Myocyte (in vitro differentiated cells): ENCODE results near the gene ADAMTS3. TPM values are rescaled to one million over a fixed set of nuclear protein-coding genes. Genes with fewer than 3 reads are reported as not detected.

Experiments
- DNase-seq: peaks from one replicate; pipeline ENCODE4 v3.0.0-alpha.2; 2012; ENCODE audit warnings: low read depth
- total RNA-seq: library from RNA; depleted of rRNA; stranded (reverse); fragments of >200 nt; gene quantifications from 2 replicates; pipeline ENCODE4 v1.2.3, GENCODE V29; 2014

Gene ADAMTS3
- total RNA-seq, 1 donor from 2014 or later: not detected

- no peak for DNase-seq
Observed at GRCh38 chr4:72351521-72351920, 217.5 kb downstream of the ADAMTS3 start.

GRCh38 chr4:72348701-72349100 is 220.3 kb downstream of the ADAMTS3 start:
- DNase-seq: no peak

GRCh38 chr4:72344418-72344817 is 224.6 kb downstream of the ADAMTS3 start:
- no peak for DNase-seq

- no peak for DNase-seq
Observed at GRCh38 chr4:72341432-72341820, 227.6 kb downstream of the ADAMTS3 start.

- no peak for DNase-seq
Observed at GRCh38 chr4:72340803-72341431, 228.1 kb downstream of the ADAMTS3 start.

GRCh38 chr4:72338060-72338459 is 231.0 kb downstream of the ADAMTS3 start:
- DNase-seq: no peak

GRCh38 chr4:72330381-72330780 is 238.6 kb downstream of the ADAMTS3 start:
- no peak for DNase-seq

GRCh38 chr4:72326692-72327632 is 242.1 kb downstream of the ADAMTS3 start:
- DNase-seq: peak; percentile 25

- DNase-seq: no peak
Observed at GRCh38 chr4:72325215-72325614, 243.8 kb downstream of the ADAMTS3 start.

- no peak for DNase-seq
Observed at GRCh38 chr4:72323227-72323626, 245.8 kb downstream of the ADAMTS3 start.

- no peak for DNase-seq
Observed at GRCh38 chr4:72320223-72320948, 248.6 kb downstream of the ADAMTS3 start.

- DNase-seq: peak; percentile 23
Observed at GRCh38 chr4:72319601-72320021, 249.4 kb downstream of the ADAMTS3 start.

GRCh38 chr4:72318421-72319170 is 250.4 kb downstream of the ADAMTS3 start:
- DNase-seq: no peak

GRCh38 chr4:72314869-72315268 is 254.2 kb downstream of the ADAMTS3 start:
- peak; percentile 76 for DNase-seq

- no peak for DNase-seq
Observed at GRCh38 chr4:72313121-72313520, 255.9 kb downstream of the ADAMTS3 start.

- peak; percentile 84 for DNase-seq
Observed at GRCh38 chr4:72312032-72312650, 256.9 kb downstream of the ADAMTS3 start.

- no peak for DNase-seq
Observed at GRCh38 chr4:72311291-72311690, 257.7 kb downstream of the ADAMTS3 start.

- DNase-seq: no peak
Observed at GRCh38 chr4:72305620-72306019, 263.4 kb downstream of the ADAMTS3 start.

GRCh38 chr4:72305080-72305479 is 263.9 kb downstream of the ADAMTS3 start:
- DNase-seq: no peak

- DNase-seq: peak; percentile 67
Observed at GRCh38 chr4:72302981-72303704, 265.9 kb downstream of the ADAMTS3 start.
